K562 (cell line): ENCODE results near the gene RNF114. TPM values are rescaled to one million over a fixed set of nuclear protein-coding genes. Genes with fewer than 3 reads are reported as not detected.
A peak's percentile ranks its signal among the peaks of the same experiment; 100 is the strongest.

Experiments used
- ATAC-seq: fragments of 200-7000 bp; cut with Tn5 transposase; 3 replicates; pipeline ENCODE4 v1.9.1; 2020; ENCODE audit warnings: moderate library complexity
- BruUV-seq: library from RNA; stranded (reverse); fragments of 400-500 nt; replicated peaks from 2 replicates; lab custom pipeline; 2021; lab: Mats Ljungman, UMichigan
- CTCF ChIA-PET: fragments of 300-600 bp; formaldehyde crosslinking; extraction: SDS; loops from one replicate; lab custom pipeline; 2021; ENCODE audit warnings: low intra/inter-chr PET ratio; lab: Yijun Ruan, JAX
- POLR2A ChIA-PET: fragments of 300-600, 350-650 bp; sonication (Branson Sonifier 250); formaldehyde crosslinking; extraction: SDS; loops from one replicate; lab custom pipeline; 2021; ENCODE audit warnings: antibody characterized with exemption, inconsistent platforms; lab: Yijun Ruan, JAX
- DNase-seq, 4 experiments: peaks; one replicate each; pipeline versions ENCODE4 v3.0.0 to v3.0.0-alpha.2; 2011 to 2018; ENCODE audit warnings: low spot score in 3 of 4, mixed read lengths in 3 of 4; ENCODE audit errors: extremely low read depth in 1 of 4
- FAIRE-seq: peaks from 2 replicates; lab custom pipeline; 2011; peaks lifted over from hg19 to GRCh38; lab: Jason Lieb, UNC
- H2AFZ ChIP-seq: 2 replicates; pipeline ENCODE4 v1.6.0; 2011; ENCODE audit warnings: low read depth, low read length, control low read depth, inconsistent platforms
- H3K27ac ChIP-seq: fragments of 200-600 bp; 3 replicates; pipeline ENCODE4 v1.8.0; 2011; ENCODE audit warnings: low read depth, mild to moderate bottlenecking, control low read depth, inconsistent platforms, low read length, moderate library complexity, mixed read lengths; ENCODE audit errors: extremely low read depth
- H3K27me3 ChIP-seq, 2 experiments: fragments of 300-600 bp in 1 of 2; 2 replicates in 1 of 2; 3 replicates in 1 of 2; pipeline versions ENCODE4 v1.6.0 to v1.8.0; 2011; ENCODE audit warnings: inconsistent platforms in 2 of 2, low read length in 2 of 2, mild to moderate bottlenecking in 1 of 2, mixed read lengths in 1 of 2, moderate library complexity in 1 of 2; ENCODE audit not compliant: control insufficient read depth in 2 of 2, insufficient read depth in 2 of 2
- H3K36me3 ChIP-seq: fragments of 300-600 bp; 3 replicates; pipeline ENCODE4 v1.8.0; 2011; ENCODE audit warnings: mild to moderate bottlenecking, low read length, inconsistent platforms; ENCODE audit not compliant: control insufficient read depth, insufficient read depth
- H3K4me1 ChIP-seq, 2 experiments: fragments of 200-600 bp in 1 of 2; replicated peaks in 1 of 2; 2 replicates in 1 of 2; 3 replicates in 1 of 2; pipeline versions ENCODE4 v1.5.1 to v1.8.0; 2011; ENCODE audit warnings: inconsistent platforms in 2 of 2, low read length in 2 of 2, mild to moderate bottlenecking in 1 of 2, mixed read lengths in 1 of 2, moderate library complexity in 1 of 2; ENCODE audit not compliant: control insufficient read depth in 2 of 2, insufficient read depth in 2 of 2
- H3K4me2 ChIP-seq: 2 replicates; pipeline ENCODE4 v1.6.1; 2011; ENCODE audit warnings: low read length, control low read depth, inconsistent platforms, mixed read lengths; ENCODE audit not compliant: insufficient read depth
- H3K4me3 ChIP-seq: fragments of 200-600 bp; sonication (generic), shearing (Covaris generic); 2 replicates; pipeline ENCODE4 v1.5.1; 2016; ENCODE audit warnings: control low read depth, inconsistent platforms
- H3K79me2 ChIP-seq: fragments of 200-600 bp; 3 replicates; pipeline ENCODE4 v1.8.0; 2011; ENCODE audit warnings: low read length, inconsistent platforms; ENCODE audit not compliant: control insufficient read depth, insufficient read depth
- H3K9ac ChIP-seq, 2 experiments: 2 replicates each; pipeline versions ENCODE4 v1.6.0 to v1.6.1; 2011; ENCODE audit warnings: low read depth in 2 of 2, low read length in 2 of 2, control low read depth in 1 of 2, inconsistent platforms in 1 of 2, mild to moderate bottlenecking in 1 of 2, mixed read lengths in 1 of 2; ENCODE audit not compliant: insufficient read depth in 1 of 2
- H3K9me1 ChIP-seq: one replicate; pipeline ENCODE4 v1.6.0; 2011; ENCODE audit warnings: inconsistent platforms, mild to moderate bottlenecking, low read length, moderate library complexity; ENCODE audit not compliant: control insufficient read depth, insufficient read depth
- H3K9me3 ChIP-seq: replicated peaks from 2 replicates; pipeline ENCODE4 v1.5.1; 2011; ENCODE audit warnings: low read depth, low read length, inconsistent platforms; ENCODE audit not compliant: control insufficient read depth, insufficient read depth
- H4K20me1 ChIP-seq: replicated peaks from 2 replicates; pipeline ENCODE4 v1.6.1; 2011; ENCODE audit warnings: low read length, inconsistent platforms, mixed read lengths; ENCODE audit not compliant: control insufficient read depth, insufficient read depth
- CBX5 ChIP-seq: IDR thresholded peaks from 2 replicates; pipeline ENCODE4 v1.6.1; 2014; ENCODE audit warnings: low read depth, borderline replicate concordance
- ILF3 ChIP-seq: fragments of 450-650 bp; IDR thresholded peaks from 2 replicates; pipeline ENCODE4 v1.6.1; 2018; ENCODE audit warnings: antibody characterized with exemption, mild to moderate bottlenecking, moderate library complexity, borderline replicate concordance
- SAFB ChIP-seq: fragments of 200-400 bp; formaldehyde crosslinking; IDR thresholded peaks from 2 replicates; pipeline ENCODE4 v1.6.1; 2017; ENCODE audit warnings: low read depth, low read length, borderline replicate concordance
- SIN3A ChIP-seq, 2 experiments: fragments of 150-350 bp in 1 of 2; IDR thresholded peaks; 2 replicates each; pipeline ENCODE4 v1.6.1; 2011 to 2016; ENCODE audit warnings: borderline replicate concordance in 2 of 2, low read depth in 2 of 2, low read length in 2 of 2, mild to moderate bottlenecking in 2 of 2, moderate library complexity in 2 of 2; ENCODE audit not compliant: control insufficient read depth in 1 of 2
- TFE3 ChIP-seq: fragments of 450-650 bp; formaldehyde crosslinking; IDR thresholded peaks from 2 replicates; pipeline ENCODE4 v1.4.0; 2020; ENCODE audit warnings: mild to moderate bottlenecking, mixed read lengths
- XRCC5 ChIP-seq: fragments of 200-400 bp; formaldehyde crosslinking; IDR thresholded peaks from 2 replicates; pipeline ENCODE4 v1.6.1; 2017; ENCODE audit warnings: low read depth, mild to moderate bottlenecking, low read length
- ZBTB12 ChIP-seq: fragments of 250-450 bp; sonication (Bioruptor Pico); IDR thresholded peaks from 2 replicates; pipeline ENCODE4 v1.4.0; 2020
- ZNF232 ChIP-seq: sonication (generic); formaldehyde crosslinking; IDR thresholded peaks from 2 replicates; pipeline ENCODE4 v1.8.0; 2022; ENCODE audit warnings: mild to moderate bottlenecking, missing genetic modification reagents
- ZNF518B ChIP-seq: fragments of 250-450 bp; sonication (Bioruptor Pico); IDR thresholded peaks from 2 replicates; pipeline ENCODE4 v1.5.0; 2021; ENCODE audit warnings: mild to moderate bottlenecking, moderate library complexity
- WGBS: fragments of 100-300 bp; shearing (Covaris generic); methylation state at CpG from one replicate; pipeline ENCODE4 v1.1.6; 2016; ENCODE audit warnings: low coverage, mixed read lengths; ENCODE audit not compliant: insufficient coverage; ENCODE audit errors: missing lambda C conversion rate; 5-methylcytosine and 5-hydroxymethylcytosine counted together
- in situ Hi-C: fragments of 300-500 bp; cut with MboI; formaldehyde crosslinking; loops from 4 replicates; pipeline ENCODE4 v1.15.0; 2018; ENCODE audit warnings: inconsistent platforms, mixed read lengths
- intact Hi-C: fragments of 100-400 bp; cut with micrococcal nuclease; formaldehyde crosslinking; loops from 2 replicates; pipeline ENCODE4 v1.14.2; 2022
- polyA plus RNA-seq, 8 experiments: library from polyadenylated mRNA; depleted of rRNA in 4 of 8; stranded (reverse) in 5 of 8; unstranded in 3 of 8; fragments of >200 nt; fragmentation: Nextera tagmentation in 2 of 8; fragmentation: Illumina TruSeq in 1 of 8; extraction: Ambion mirVana in 2 of 8; extraction: Trizol in 1 of 8; gene quantifications; 2 replicates each; pipeline versions ENCODE4 v1.2.1 to v1.2.3, GENCODE V29; 2011 to 2014; ENCODE audit warnings: inconsistent platforms in 1 of 8, missing spikeins in 1 of 8
- total RNA-seq, 7 experiments: library from RNA; depleted of rRNA in 6 of 7; stranded (reverse); fragments of >200 nt in 6 of 7; fragmentation: Illumina TruSeq in 2 of 7; extraction: Trizol in 2 of 7; gene quantifications; 2 replicates each; pipeline versions ENCODE4 v1.2.1 to v1.2.3, GENCODE V29; 2011 to 2021; ENCODE audit warnings: low replicate concordance in 1 of 7
- TF ChIP-seq, protein P1 (sequence below), 2 experiments: fragments of 450-650 bp; IDR thresholded peaks; 2 replicates each; pipeline ENCODE4 v1.6.1; 2018; ENCODE audit warnings: mild to moderate bottlenecking in 2 of 2, low read depth in 1 of 2; ENCODE audit not compliant: partially characterized antibody in 2 of 2

Gene RNF114
- total and polyA plus RNA-seq, 9 of the 15 experiments (the other 6 are each of a cell fraction or from before 2014, with no cell fraction given): 38.6 to 111 (median 62.6) TPM

GRCh38 chr20:49969234-49969633 is 33.0 kb downstream of the RNF114 start:
- ChIA-PET POLR2A (interaction anchor here (0.6 to 1.5 kb wide), 3 partner anchors 15 to 376 kb away, joined by 3 to 6 read pairs (median 4); no protein-coding TSS in a partner anchor), CTCF (interaction anchor here (0.7 kb wide), 1 partner anchor 111 kb away, joined by 4 read pairs; no protein-coding TSS in a partner anchor)
- peaks cover 3% of the 10 kb centered on the region; the same call in 1 of the 3 replicates for H3K36me3 ChIP-seq
- H3K4me3 ChIP-seq: no peak overlapping the region
- H3K9me3 ChIP-seq: no peaks in the 10 kb centered on the region
- H3K27ac ChIP-seq: peak overlapping the region; percentile 23; the same call in 1 of the 3 replicates
- ATAC-seq: peak; percentile 62
- WGBS: 7% methylated on average over 3 of the region's 3 CpGs
- no peaks in the 10 kb centered on the region for H3K27me3 ChIP-seq
- H3K4me2 ChIP-seq: peak overlapping the region; percentile 3; the same call in 1 of the 2 replicates
- no peaks in the 10 kb centered on the region for H4K20me1 ChIP-seq
- in situ Hi-C loops: no loop called here
- H3K79me2 ChIP-seq: no peaks in the 10 kb centered on the region
- intact Hi-C loops: no loop called here
- DNase-seq: peak in 1 of 4 experiments; percentile 22
- H3K9ac ChIP-seq: no peak overlapping the region
- no TSS peak for BruUV-seq
- FAIRE-seq: no peak
- no peak overlapping the region for H2AFZ ChIP-seq
- peaks cover 14 to 15% of the 10 kb centered on the region in 2 experiments; a peak in 4 of 5 replicates for H3K4me1 ChIP-seq
- H3K9me1 ChIP-seq: no peaks in the 10 kb centered on the region
- no peak for TF ChIP-seq SAFB
- no peak for TF ChIP-seq CBX5
- no peak for TF ChIP-seq XRCC5
- TF ChIP-seq TFE3 (CRISPR knock-in tag): no peak
- TF ChIP-seq, protein P1, sequence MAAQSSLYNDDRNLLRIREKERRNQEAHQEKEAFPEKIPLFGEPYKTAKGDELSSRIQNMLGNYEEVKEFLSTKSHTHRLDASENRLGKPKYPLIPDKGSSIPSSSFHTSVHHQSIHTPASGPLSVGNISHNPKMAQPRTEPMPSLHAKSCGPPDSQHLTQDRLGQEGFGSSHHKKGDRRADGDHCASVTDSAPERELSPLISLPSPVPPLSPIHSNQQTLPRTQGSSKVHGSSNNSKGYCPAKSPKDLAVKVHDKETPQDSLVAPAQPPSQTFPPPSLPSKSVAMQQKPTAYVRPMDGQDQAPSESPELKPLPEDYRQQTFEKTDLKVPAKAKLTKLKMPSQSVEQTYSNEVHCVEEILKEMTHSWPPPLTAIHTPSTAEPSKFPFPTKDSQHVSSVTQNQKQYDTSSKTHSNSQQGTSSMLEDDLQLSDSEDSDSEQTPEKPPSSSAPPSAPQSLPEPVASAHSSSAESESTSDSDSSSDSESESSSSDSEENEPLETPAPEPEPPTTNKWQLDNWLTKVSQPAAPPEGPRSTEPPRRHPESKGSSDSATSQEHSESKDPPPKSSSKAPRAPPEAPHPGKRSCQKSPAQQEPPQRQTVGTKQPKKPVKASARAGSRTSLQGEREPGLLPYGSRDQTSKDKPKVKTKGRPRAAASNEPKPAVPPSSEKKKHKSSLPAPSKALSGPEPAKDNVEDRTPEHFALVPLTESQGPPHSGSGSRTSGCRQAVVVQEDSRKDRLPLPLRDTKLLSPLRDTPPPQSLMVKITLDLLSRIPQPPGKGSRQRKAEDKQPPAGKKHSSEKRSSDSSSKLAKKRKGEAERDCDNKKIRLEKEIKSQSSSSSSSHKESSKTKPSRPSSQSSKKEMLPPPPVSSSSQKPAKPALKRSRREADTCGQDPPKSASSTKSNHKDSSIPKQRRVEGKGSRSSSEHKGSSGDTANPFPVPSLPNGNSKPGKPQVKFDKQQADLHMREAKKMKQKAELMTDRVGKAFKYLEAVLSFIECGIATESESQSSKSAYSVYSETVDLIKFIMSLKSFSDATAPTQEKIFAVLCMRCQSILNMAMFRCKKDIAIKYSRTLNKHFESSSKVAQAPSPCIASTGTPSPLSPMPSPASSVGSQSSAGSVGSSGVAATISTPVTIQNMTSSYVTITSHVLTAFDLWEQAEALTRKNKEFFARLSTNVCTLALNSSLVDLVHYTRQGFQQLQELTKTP (IDR thresholded peaks at IDR 0.05; ENCODE audit: low read depth in 1 of 2, partially characterized antibody in 2 of 2): no peak
- no peak for TF ChIP-seq ZBTB12 (CRISPR knock-in tag)
- no peak for TF ChIP-seq ZNF232 (CRISPR knock-in tag)
- no peak for TF ChIP-seq ZNF518B (CRISPR knock-in tag)
- no peak for TF ChIP-seq ILF3
- no peak for TF ChIP-seq SIN3A (IDR thresholded peaks at IDR 0.05; ENCODE audit: borderline replicate concordance in 2 of 2, control insufficient read depth in 1 of 2, low read depth in 2 of 2, low read length in 2 of 2)
